MM.1S (cell line): ENCODE measurements around the gene TENM4.

ENCODE experiments used
- CTCF ChIP-seq: fragments of 300-600 bp; sonication (generic); IDR thresholded peaks from 2 replicates; pipeline ENCODE4 v1.5.1; 2016; ENCODE audit warnings: antibody characterized with exemption, low read length, mixed read lengths
- EZH2 ChIP-seq: fragments of 300-600 bp; sonication (generic); optimal IDR thresholded peaks from 2 replicates; pipeline ENCODE3; 2017; ENCODE audit warnings: low read depth, mild to moderate bottlenecking, antibody characterized with exemption, low read length, mixed read lengths
- EZH2phosphoT487 ChIP-seq: fragments of 300-600 bp; sonication (generic); IDR thresholded peaks from 2 replicates; pipeline ENCODE4 v1.6.1; 2018; ENCODE audit warnings: antibody characterized with exemption, low read length

- no peak for TF ChIP-seq CTCF
- TF ChIP-seq EZH2phosphoT487: no peak
- no peak for TF ChIP-seq EZH2
Observed at GRCh38 chr11:79461666-79462645, 21.1 kb upstream of the TENM4 start.
